Amniotic stem cell (primary cell): ENCODE measurements around the gene CD58.
"Not testable (repeated sequence)": the region's sequence is repeated elsewhere in the genome, so short reads cannot be mapped to it uniquely, and the experiment has no call there.

Source experiments
- DNase-seq: peaks from one replicate; lab custom pipeline; 2025; lab: John Stamatoyannopoulos, UW

Gene CD58

DNA sequence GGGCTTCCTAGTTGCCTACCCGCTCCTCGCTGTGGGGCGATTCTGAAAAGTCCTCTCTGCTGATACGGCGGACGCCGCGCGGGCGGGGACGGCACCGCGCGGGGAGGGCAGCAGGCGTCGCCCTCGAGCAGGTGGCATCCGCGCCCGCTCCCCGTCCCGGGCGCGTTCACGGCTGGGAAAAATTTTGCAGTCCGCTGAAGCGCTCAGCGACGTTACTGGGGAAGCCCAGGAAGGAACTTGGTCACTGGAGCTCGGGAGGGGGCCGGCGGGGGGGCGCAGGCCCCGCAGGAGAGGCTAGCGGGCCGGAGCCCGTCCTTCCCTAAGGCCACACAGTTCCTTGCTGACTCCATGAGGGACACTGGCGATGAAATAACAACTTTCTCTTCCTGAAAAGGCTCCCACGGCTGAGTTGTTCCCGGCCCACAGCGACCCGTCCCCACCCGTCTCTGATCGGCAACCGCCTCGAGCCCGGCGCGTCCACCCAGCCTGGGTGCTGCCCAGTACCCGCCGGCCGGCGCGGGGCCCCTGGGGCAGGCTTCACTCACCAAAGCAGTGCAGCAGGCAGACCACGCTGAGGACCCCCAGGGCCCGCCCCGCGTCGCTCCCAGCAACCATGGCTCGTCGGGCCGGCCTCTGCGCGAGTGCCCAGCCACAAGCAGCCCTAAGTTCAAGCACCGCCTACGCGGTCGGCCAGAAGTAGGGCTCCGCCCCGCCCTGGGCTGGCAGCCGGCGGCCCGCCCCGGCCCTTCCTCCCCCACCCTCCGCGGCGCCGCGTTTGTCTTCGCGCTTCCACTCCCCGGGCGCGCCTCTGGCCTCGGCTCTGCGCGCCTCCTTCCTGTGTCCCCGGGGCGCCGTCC is at the start of gene CD58:
Gene CD58, minus strand, starts transcription at position 669 of the 857 bp plus-strand sequence. Its CDS starts 54 bp downstream, at position 615.
- DNase-seq = peak; percentile 61

GRCh38 chr1:116620392-116620791 is 49.6 kb upstream of the CD58 start:
- DNase-seq = not testable (repeated sequence)

DNA sequence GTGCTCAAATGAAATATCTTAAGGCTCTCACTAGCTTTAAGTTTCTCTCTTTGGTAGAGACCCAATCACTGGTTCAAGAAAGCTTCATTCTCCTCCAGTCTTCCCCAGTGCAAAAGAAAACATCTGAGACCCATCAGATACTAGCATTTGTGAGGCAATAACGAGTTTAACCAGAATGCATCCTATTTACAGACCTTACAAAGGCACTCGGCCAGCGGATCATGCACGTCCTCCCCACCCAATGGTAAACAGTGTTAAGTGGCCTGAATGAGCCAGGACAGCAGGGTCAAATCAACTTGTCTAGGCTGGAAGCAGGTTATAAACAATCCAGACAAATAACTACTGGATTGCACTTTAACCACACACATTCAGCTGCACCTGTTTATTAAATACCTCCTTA is 48.3 kb upstream of the CD58 start:
- DNase-seq = not testable (repeated sequence)

GRCh38 chr1:116617808-116618207 is 47.0 kb upstream of the CD58 start:
- not testable (repeated sequence) for DNase-seq

DNA sequence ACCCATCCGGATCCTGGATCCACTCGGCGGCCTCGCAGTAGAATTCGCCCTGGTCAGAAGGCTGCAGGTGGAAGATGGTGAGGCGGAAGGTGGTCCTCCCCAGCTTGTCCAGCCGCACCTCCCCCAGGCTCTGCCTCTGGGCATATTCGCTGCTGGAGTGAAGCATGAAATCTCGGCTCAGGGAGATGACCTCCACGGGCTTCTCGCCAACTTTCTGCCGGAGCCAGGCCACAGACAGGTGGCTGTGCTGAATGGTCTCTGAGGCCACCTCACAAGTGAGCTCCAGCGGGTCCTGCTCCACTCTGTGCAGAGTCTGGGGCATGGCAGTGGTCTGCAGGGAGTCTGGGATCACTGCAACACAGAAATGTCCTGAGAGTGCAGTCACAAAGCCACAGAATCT is 43.0 kb upstream of the CD58 start:
- DNase-seq = not testable (repeated sequence)

GRCh38 chr1:116609801-116610371 is 39.1 kb upstream of the CD58 start:
- DNase-seq = not testable (repeated sequence)

DNA sequence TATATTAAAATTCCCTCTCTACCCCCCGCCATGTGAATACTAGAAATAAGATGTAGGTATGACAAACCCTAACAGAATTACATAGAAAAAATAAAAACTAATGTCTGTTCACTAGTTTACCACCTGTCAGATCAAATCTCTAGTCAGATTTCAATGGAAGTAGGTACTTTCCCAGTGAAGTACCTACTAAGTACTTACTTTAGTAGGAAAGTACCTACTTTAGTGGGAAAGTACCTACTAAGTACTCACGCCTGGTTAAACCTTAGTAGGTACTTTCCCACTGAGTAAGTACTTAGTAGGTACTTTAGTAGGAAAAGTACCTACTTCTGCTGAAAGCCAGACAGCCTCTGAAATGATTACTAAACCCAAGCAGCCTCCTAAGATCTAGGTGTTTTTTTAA is 38.0 kb upstream of the CD58 start:
- DNase-seq = not testable (repeated sequence)

DNA sequence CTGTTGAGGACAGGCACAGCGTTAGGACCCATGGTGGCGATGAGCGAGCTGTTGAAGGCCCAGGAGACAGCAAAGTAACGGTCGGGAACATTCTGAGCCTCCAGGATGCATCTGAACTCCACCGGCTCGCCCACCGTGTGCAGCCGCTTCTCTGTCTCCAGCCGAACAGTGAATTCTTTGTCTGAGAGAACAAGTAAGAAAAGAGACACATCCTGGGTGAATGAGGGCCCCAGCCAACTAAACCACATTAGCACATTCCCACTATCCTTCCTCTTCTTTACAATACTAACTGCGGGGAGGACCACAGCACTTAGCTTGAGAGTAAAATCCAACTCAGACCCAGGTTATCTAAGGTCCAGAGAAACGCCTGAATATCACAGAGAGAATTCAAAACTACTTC is 37.3 kb upstream of the CD58 start:
- DNase-seq = not testable (repeated sequence)

DNA sequence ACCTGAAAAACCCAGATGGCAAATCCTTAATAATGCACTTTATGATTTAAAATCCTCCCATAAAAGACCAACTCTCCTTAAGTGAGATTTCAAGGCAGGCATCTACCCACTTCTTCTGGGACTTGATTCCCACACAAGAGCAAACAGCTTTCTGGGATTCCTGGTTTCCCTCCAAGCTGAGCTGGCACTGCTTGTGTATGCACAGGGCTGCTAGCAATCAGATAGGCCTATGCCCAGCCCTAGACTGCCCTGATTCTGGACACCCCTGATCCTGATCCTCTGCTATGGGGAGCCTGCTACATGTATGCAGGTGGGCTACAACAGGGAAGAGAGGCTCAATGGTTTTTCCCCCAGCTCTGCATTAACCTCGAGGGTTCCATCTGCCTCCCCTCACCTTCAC is 36.6 kb upstream of the CD58 start:
- not testable (repeated sequence) for DNase-seq

DNA sequence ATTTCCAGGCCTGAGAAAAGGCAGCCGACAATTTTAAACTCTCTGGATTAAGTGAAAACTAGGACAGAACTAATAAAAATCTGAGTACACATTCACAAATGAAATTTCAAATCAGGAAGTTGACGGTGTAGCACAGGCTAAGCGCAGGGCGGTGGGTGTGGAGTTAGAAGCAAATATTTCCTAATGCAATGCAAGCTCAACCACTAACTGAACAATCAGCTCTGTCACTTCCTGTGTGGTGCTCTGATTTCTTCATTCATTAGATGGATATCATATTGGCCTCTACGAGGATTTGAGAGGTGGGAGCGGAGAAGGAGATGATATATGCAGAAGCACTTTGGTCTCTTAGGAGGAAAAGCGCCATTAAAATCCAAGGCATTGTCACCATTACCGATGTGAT is 35.2 kb upstream of the CD58 start:
- DNase-seq = not testable (repeated sequence)

DNA sequence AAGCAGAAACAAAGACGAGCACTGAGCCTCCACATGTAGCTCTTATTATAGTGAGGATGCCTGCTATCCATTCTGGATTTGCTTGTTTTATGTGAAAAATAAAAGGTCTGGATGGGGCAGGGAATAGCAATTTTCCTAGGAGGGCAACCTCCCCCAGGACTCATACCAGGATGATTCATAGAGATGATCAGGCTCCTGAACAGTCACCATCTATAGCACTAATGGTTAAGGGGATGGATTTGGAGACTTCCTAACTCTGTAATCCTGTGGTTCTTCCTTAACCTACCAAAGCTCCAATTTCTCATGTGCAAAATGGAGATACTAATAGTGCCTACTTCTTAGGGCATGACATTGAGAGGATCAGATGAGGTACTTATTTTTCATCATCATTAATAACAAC is 34.5 kb upstream of the CD58 start:
- no peak for DNase-seq

- DNase-seq = not testable (repeated sequence)
These were observed 33.6 kb upstream of the CD58 start for GRCh38 chr1:116604408-116604807.

- DNase-seq = not testable (repeated sequence)
These were observed 32.8 kb upstream of the CD58 start for GRCh38 chr1:116603646-116604045.

DNA sequence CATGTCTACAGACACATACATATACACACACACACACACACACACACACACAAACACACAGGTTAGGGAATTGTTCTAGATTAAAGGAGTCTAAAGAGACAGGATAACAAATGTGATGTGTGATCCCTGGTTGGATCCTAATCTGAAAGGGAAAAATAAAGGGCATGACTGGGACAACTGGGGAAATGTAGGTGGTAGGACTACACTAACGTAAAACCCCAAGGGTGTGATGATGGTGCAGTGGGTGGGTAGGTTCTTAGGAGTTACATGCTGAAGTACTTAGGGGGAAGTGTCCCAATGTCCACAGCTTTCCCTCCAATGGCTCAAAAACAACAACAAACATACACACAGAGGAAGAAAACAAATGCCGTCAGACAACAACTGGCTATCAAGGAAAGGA is 28.5 kb upstream of the CD58 start:
- DNase-seq = not testable (repeated sequence)

DNA sequence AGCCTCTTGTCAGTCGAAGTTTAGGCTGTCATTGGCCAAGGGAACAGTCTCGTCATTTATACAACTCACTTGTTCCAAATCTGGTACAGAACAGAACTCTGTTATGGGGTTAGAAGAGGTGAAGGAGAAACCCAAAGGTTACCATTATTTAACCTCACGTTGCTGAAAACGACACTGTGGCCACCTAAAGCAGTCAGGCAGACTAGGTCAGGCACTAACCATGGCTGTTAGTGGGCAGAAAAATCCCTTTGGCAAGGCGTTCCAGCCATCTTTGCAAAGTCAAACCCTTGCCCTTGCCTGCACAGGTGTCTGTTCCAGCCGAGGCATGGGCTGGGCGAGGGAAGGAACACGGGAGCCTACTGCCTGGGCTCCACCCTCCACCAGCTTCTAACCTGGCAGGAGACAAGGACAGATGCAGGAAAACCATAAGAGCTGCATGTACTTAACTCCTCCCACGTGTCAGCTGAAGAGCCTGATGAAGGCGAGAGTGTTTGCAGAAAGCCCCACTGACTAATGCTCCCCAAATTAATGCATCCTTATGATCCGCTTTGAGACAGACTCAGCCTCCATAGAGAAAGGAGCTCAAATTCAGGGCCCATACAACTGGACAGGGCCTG is 27.7 kb upstream of the CD58 start:
- DNase-seq = not testable (repeated sequence)

- not testable (repeated sequence) for DNase-seq
These were observed 26.6 kb upstream of the CD58 start for GRCh38 chr1:116597388-116597787.

GRCh38 chr1:116596742-116597307 is 26.0 kb upstream of the CD58 start:
- not testable (repeated sequence) for DNase-seq

- DNase-seq = not testable (repeated sequence)
These were observed 25.3 kb upstream of the CD58 start for GRCh38 chr1:116595946-116596741.

DNA sequence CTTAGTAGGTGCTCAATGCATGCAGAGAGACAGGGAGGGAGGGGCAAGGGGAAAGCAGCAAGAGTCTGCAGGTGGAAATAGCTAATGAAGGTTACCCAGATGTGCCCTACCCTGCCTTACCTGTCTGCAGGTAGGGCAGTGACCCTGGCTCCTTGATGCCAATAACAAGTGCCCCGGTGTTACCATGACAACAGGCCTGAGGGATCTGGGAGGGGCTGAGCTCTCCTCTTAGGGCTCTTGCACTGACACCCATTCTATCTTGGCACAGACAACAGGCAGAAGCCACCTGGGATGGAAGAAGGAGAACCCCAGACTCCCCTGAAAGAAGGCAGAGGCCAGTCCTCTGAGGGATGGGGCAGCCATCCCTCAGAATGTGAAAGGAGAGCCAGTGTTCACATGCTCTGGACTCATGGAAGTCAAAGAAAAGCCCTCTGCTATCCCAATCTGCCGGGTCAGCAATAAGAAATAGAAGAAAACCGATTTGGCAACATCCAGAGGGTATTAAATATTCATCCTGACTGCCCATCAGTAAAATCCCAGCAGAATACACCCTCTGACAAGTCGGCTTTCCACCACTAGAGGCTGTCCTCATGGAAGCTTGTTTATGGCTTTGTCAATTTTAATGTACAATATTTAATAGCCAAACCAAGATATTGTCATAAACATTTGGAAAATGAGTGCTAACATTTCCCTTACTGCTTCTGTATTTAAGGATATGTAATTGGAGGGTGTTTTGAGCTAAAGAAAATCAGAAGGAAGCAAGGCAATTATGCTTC is 24.4 kb upstream of the CD58 start:
- DNase-seq = not testable (repeated sequence)

- DNase-seq = not testable (repeated sequence)
These were observed 23.2 kb upstream of the CD58 start for GRCh38 chr1:116593977-116594376.

DNA sequence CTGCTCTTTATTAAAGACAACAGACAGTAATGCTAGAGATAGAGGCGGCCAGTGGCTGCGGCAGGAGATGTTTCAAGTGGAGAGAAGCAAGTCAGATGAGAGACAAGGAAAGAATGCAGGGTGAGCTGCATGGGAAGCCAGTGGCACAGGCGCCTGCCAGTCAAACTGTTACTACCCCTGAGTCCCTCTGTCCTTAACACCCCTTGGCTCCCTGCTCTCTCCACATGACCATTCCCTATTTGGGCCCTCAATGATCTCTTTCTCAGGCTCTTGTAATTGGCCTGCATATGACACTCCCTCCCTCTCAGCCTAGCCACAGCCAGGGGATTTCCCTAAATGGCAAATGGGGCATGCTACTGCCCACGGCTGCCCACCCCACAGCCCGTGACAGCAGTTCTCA is 22.6 kb upstream of the CD58 start:
- DNase-seq = not testable (repeated sequence)
